A673 (cell line): Measurements from ENCODE around the gene SNX11.

Source experiments
- EZH2 ChIP-seq: fragments of 200-600 bp; sonication (generic); IDR thresholded peaks from 2 replicates; pipeline ENCODE4 v1.6.1; 2017; ENCODE audit warnings: borderline replicate concordance, low read depth, mild to moderate bottlenecking, mixed read lengths, antibody characterized with exemption, low read length; ENCODE audit not compliant: poor library complexity, severe bottlenecking
- TF ChIP-seq, protein P1 (sequence below): fragments of 300-800, 200-600 bp; sonication (generic); conservative IDR thresholded peaks from 2 replicates; pipeline ENCODE4 v1.5.1; 2017; ENCODE audit warnings: low read depth, mild to moderate bottlenecking, antibody characterized with exemption, low read length, moderate library complexity, mixed read lengths

GRCh38 chr17:48169926-48170325, 62.4 kb downstream of the SNX11 start:
- TF ChIP-seq, protein P1, sequence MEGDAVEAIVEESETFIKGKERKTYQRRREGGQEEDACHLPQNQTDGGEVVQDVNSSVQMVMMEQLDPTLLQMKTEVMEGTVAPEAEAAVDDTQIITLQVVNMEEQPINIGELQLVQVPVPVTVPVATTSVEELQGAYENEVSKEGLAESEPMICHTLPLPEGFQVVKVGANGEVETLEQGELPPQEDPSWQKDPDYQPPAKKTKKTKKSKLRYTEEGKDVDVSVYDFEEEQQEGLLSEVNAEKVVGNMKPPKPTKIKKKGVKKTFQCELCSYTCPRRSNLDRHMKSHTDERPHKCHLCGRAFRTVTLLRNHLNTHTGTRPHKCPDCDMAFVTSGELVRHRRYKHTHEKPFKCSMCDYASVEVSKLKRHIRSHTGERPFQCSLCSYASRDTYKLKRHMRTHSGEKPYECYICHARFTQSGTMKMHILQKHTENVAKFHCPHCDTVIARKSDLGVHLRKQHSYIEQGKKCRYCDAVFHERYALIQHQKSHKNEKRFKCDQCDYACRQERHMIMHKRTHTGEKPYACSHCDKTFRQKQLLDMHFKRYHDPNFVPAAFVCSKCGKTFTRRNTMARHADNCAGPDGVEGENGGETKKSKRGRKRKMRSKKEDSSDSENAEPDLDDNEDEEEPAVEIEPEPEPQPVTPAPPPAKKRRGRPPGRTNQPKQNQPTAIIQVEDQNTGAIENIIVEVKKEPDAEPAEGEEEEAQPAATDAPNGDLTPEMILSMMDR, result no peak
- no peak for TF ChIP-seq EZH2
